HG02759 (cell line): ENCODE data around the gene CELF2.

Experiments used
- ATAC-seq: cut with Tn5 transposase; IDR thresholded peaks from one replicate; pipeline ENCODE4 v1.9.1; 2021; ENCODE audit warnings: mild to moderate bottlenecking, moderate library complexity; ENCODE audit not compliant: unreplicated experiment

The CELF2 gene

GRCh38 chr10:11057018-11057417, 39.3 kb downstream of the CELF2 start:
- no peak for ATAC-seq

DNA sequence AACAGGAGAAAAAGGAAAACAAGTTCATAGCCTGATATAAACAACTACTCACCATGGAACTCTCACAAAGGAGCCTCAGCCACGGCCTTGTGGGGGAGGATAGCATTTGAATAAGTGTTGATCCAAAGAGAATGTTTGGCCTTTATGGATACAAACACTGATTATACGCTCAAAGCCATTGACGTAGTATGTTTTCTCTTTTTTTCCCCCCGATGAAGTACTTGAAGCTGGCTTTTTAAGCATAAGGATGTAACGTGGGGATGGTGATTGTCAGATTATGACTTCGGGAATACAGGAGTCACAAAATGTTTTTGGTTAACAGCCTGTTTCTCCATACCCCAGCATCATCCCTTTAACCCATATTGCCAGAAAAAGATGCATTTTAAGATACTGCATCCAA, 39.8 kb downstream of the CELF2 start:
- ATAC-seq: no peak

- ATAC-seq: no peak
These were observed 40.3 kb downstream of the CELF2 start for GRCh38 chr10:11057994-11058393.

- no peak for ATAC-seq
These were observed 41.3 kb downstream of the CELF2 start for GRCh38 chr10:11058965-11059364.

GRCh38 chr10:11063856-11064255, 46.2 kb downstream of the CELF2 start:
- no peak for ATAC-seq

- no peak for ATAC-seq
These were observed 47.2 kb downstream of the CELF2 start for GRCh38 chr10:11064832-11065231.

DNA sequence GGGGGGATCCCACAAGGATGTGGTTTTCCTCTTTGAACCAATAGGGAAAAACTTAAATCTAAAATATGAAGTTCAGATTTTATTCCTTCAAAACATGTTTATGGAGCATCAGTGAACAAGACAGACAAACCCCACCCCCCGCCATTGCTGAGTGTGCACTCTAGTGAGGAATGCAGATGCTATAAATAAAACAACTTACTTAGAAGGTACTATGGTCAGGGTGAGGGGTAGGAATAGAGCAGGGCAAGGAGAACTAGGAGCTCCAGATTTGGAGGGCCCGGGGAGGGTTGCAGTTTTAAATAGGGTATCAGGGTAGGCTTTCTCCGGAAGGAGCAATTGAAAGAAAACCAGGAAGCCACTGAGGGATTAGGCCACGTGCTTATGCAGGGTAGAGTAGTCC, 47.9 kb downstream of the CELF2 start:
- ATAC-seq: no peak

DNA sequence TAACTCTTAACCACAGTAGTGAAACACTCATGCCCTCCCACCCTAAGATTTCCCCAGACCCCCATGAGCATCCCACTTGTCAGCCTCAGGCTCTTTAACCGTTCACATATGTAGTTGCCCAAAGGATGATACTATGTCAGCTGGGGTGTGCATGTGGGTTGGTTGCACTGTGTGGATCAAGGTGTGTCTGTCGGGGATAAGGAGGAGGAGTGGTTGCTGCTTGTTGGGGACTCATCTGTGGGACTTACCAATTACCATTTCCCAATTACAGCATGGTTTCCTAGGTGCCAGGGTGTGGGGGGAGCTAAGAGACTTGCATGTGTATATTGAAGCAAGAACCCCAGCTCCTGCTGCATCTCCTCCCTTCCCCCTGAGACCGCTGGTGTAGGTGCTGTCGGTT, 48.8 kb downstream of the CELF2 start:
- ATAC-seq: no peak

DNA sequence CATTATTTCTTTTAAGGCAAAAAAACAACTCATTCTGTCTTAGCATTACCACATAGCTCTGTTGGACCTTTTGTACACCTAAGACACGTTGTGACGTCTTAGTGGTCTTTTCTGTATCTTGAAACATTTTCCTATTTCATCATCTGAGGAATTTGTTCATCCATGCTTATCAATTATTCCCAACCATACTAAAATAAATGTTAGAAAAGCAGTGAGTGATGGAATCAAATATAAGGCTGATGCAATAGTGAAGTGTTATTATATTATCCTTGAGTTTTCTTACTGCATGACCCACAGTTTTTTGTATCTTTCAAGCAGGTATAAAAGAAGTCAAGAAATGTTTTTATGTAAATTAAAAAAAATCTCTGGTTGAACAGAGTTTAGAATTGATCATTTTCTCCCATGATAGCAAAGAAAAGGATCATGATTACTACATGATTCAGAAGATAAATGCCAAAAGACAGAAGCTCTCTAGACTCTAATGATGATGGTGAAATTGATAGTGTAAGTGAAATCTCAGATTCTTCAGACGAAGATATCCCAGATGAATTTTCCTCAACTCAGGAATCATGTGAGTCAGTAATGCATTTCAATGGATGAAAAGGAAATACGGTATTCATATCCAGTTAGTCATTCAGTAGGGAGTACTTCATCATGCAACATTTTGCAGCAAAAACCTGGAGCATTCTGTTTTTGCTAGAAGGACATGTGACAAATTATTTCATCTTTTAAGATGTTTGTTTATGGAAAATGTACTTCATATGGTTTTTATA, 51.4 kb downstream of the CELF2 start:
- ATAC-seq: no peak

DNA sequence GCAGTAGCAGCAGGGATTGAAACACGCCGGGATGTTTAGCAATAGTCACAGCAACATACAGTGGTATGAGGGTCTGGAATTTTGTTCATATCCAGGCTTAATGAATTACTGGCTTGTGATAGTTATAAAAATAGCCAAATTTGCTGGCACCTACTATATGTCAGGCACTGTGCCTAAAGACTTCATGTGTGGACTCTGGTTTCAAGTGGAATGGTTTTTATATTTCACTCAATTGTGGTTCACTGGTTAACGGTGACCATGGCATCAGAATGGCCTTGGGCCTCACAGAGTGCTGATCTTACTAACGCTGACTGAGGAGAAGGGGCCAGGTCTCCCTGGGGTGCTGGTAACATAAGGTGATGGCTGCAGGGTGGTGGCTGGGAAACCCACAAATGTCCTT, 55.7 kb downstream of the CELF2 start:
- no peak for ATAC-seq

GRCh38 chr10:11074536-11075267, 57.0 kb downstream of the CELF2 start:
- peak; percentile 68 for ATAC-seq

DNA sequence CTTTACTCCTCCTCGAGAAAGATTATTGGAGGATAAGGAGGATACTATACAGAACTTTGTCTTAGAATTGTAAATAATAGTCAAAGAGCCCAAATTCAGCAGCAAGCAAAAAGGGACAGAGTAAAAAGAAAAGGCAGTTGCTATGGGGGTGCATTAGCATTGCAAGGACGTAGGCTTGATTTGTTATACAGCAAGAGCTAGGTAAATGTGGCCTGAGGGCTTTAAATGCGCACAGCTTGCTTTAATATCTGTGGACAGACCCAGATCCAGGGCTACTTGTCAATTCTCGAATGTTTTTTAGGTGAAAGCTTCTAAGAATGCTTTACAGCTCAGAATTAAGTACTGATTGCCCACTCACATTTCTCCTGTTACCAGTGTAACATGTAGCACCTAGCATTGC, 58.5 kb downstream of the CELF2 start:
- no peak for ATAC-seq

GRCh38 chr10:11080564-11080984, 62.9 kb downstream of the CELF2 start:
- ATAC-seq: no peak

DNA sequence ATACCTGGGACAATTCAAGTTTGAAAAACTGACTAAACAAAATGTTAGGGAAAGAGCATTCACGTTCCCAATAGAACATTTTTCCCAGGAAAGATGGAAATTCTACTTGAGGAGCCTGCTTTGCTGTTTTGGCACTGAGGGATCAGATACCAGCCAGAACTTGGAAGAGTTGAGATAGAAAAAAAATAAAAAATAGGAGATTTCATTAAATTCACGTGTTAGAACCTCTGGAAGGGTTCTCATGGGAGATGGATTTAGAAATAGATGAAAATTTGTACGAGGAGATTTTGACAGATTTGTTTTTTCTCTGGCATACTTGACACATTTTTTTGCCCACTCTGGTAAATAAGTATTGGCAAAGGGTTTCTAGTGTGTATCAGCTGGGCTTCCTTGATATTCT, 63.7 kb downstream of the CELF2 start:
- ATAC-seq: no peak

GRCh38 chr10:11082526-11082925, 64.9 kb downstream of the CELF2 start:
- no peak for ATAC-seq

GRCh38 chr10:11083051-11083450, 65.4 kb downstream of the CELF2 start:
- no peak for ATAC-seq

- no peak for ATAC-seq
These were observed 67.9 kb downstream of the CELF2 start for GRCh38 chr10:11085545-11085944.

DNA sequence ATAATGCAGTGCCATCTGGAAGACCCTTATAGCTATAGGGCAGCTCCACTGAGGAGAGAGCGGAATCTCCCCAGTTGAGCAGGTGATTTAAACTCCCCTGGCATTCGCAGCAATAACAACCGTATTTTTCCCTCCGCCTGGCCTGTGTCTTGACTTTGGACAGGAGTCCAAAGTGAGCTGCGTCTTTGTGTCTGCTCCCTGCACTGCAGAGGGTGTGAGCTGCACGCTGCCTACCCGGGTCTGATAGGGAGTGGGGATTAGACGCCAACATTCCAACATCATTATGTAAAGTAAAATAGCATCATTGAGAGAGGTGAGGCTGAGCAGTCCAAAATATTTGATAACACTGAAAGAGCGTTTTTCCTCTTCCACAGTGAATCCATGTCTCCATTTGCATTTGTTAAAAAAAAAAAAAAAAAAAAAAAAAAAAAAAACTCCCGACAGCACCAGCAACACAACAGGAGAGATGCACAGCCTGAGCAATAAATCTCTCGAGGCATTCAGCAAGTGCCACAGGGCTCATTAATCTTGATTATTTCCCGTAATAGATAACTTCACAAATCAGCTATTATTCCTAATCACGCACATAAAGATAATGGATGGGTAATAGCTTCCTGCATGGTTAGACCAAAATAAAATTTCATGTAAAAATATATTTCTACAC, 68.6 kb downstream of the CELF2 start:
- no peak for ATAC-seq

- no peak for ATAC-seq
These were observed 69.7 kb downstream of the CELF2 start for GRCh38 chr10:11087372-11087771.

- ATAC-seq: no peak
These were observed 71.0 kb downstream of the CELF2 start for GRCh38 chr10:11088709-11089108.

- ATAC-seq: no peak
These were observed 71.6 kb downstream of the CELF2 start for GRCh38 chr10:11089272-11089671.

GRCh38 chr10:11091517-11092102, 73.9 kb downstream of the CELF2 start:
- ATAC-seq: no peak
